Endothelial cell (in vitro differentiated cells): ENCODE results near the gene IGSF9. TPM values are rescaled to one million over a fixed set of nuclear protein-coding genes. Genes with fewer than 3 reads are reported as not detected.
A peak's percentile ranks its signal among the peaks of the same experiment; 100 is the strongest.
"Not testable (repeated sequence)": the region's sequence is repeated elsewhere in the genome, so short reads cannot be mapped to it uniquely, and the experiment has no call there.

ENCODE experiments used
- DNase-seq: peaks from one replicate; pipeline ENCODE4 v3.0.0; 2021; ENCODE audit warnings: low spot score
- H3K27ac Mint-ChIP-seq: one replicate; pipeline ENCODE4 v1.8.0; 2021; ENCODE audit warnings: mixed read lengths, inconsistent platforms; ENCODE audit not compliant: unreplicated experiment
- H3K27me3 Mint-ChIP-seq: one replicate; pipeline ENCODE4 v1.8.0; 2021; ENCODE audit warnings: mild to moderate bottlenecking, moderate library complexity, mixed read lengths, inconsistent platforms; ENCODE audit not compliant: unreplicated experiment
- H3K36me3 Mint-ChIP-seq: one replicate; pipeline ENCODE4 v1.8.0; 2021; ENCODE audit warnings: mild to moderate bottlenecking, low read depth, mixed read lengths, inconsistent platforms; ENCODE audit not compliant: unreplicated experiment
- H3K4me1 Mint-ChIP-seq: one replicate; pipeline ENCODE4 v1.8.0; 2021; ENCODE audit warnings: mild to moderate bottlenecking, mixed read lengths, inconsistent platforms; ENCODE audit not compliant: unreplicated experiment
- H3K4me3 Mint-ChIP-seq: one replicate; pipeline ENCODE4 v1.8.0; 2021; ENCODE audit warnings: mild to moderate bottlenecking, mixed read lengths, inconsistent platforms; ENCODE audit not compliant: unreplicated experiment
- H3K9me3 Mint-ChIP-seq: one replicate; pipeline ENCODE4 v1.8.0; 2021; ENCODE audit warnings: mixed read lengths, inconsistent platforms; ENCODE audit not compliant: unreplicated experiment
- CTCF ChIP-seq: fragments of 200-600 bp; sonication (generic); IDR thresholded peaks from one replicate; pipeline ENCODE4 v1.5.0; 2021; ENCODE audit warnings: antibody characterized with exemption; ENCODE audit not compliant: unreplicated experiment
- total RNA-seq: library from RNA; stranded (reverse); fragmentation: NEBNext Ultra II Directional; extraction: Animal tissue kit (Norgen Biotek cat#: 25700); gene quantifications from one replicate; pipeline ENCODE4 v1.2.1, GENCODE V29; 2021; ENCODE audit not compliant: unreplicated experiment

The IGSF9 gene
- total RNA-seq, 1 donor from 2014 or later = 2.2 TPM

- Mint-ChIP-seq H3K9me3 (no peaks in the 10 kb centered on the region), H3K27me3 (peaks cover 13% of the 10 kb centered on the region), H3K36me3 (peaks cover 24% of the 10 kb centered on the region), H3K27ac (peak overlapping the region; percentile 15), H3K4me3 (no peak overlapping the region), H3K4me1 (peaks cover 45% of the 10 kb centered on the region)
- TF ChIP-seq CTCF = no peak
- DNase-seq = no peak
Measured at GRCh38 chr1:159913451-159914192, 31.8 kb downstream of the IGSF9 start.

GRCh38 chr1:159911326-159912070, 33.9 kb downstream of the IGSF9 start:
- no peak for TF ChIP-seq CTCF
- Mint-ChIP-seq H3K4me1 (peaks cover 35% of the 10 kb centered on the region), H3K27ac (peak overlapping the region; percentile 98), H3K4me3 (no peak overlapping the region), H3K9me3 (no peaks in the 10 kb centered on the region), H3K36me3 (peaks cover 11% of the 10 kb centered on the region), H3K27me3 (peaks cover 13% of the 10 kb centered on the region)
- DNase-seq = no peak

GRCh38 chr1:159908031-159908940, 37.1 kb downstream of the IGSF9 start:
- no peak for TF ChIP-seq CTCF

GRCh38 chr1:159906960-159907359, 38.5 kb downstream of the IGSF9 start:
- H3K27ac Mint-ChIP-seq = no peak overlapping the region
- no peaks in the 10 kb centered on the region for H3K36me3 Mint-ChIP-seq
- H3K4me3 Mint-ChIP-seq = no peak overlapping the region
- peaks cover 21% of the 10 kb centered on the region for H3K4me1 Mint-ChIP-seq
- no peak for TF ChIP-seq CTCF
- peaks cover 7% of the 10 kb centered on the region for H3K27me3 Mint-ChIP-seq
- no peak for DNase-seq
- H3K9me3 Mint-ChIP-seq = no peaks in the 10 kb centered on the region

More at GRCh38 chr1:159908031-159908940, 37.1 kb downstream of the IGSF9 start:
- Mint-ChIP-seq H3K36me3 (no peaks in the 10 kb centered on the region), H3K9me3 (no peaks in the 10 kb centered on the region), H3K27ac (no peak overlapping the region), H3K4me1 (peaks cover 25% of the 10 kb centered on the region), H3K27me3 (peaks cover 7% of the 10 kb centered on the region), H3K4me3 (no peak overlapping the region)
- DNase-seq = no peak

- H3K36me3 Mint-ChIP-seq, H3K27ac Mint-ChIP-seq, DNase-seq, H3K27me3 Mint-ChIP-seq, H3K9me3 Mint-ChIP-seq, H3K4me3 Mint-ChIP-seq: not testable (repeated sequence)
- H3K4me1 Mint-ChIP-seq = peaks cover 14% of the 10 kb centered on the region
Measured at GRCh38 chr1:159904036-159904435, 41.4 kb downstream of the IGSF9 start.
